HepG2 (cell line): ENCODE results near the gene NRIP2. TPM values are rescaled to one million over a fixed set of nuclear protein-coding genes. Genes with fewer than 3 reads are reported as not detected.

Source experiments
- CHCHD3 ChIP-seq: sonication (generic); formaldehyde crosslinking; IDR thresholded peaks from 2 replicates; pipeline ENCODE4 v1.8.0; 2022; ENCODE audit warnings: mild to moderate bottlenecking, missing genetic modification reagents, moderate library complexity
- GTF2F1 ChIP-seq: fragments of 150-350 bp; IDR thresholded peaks from 2 replicates; pipeline ENCODE4 v1.6.1; 2014; ENCODE audit warnings: low read length
- HDAC2 ChIP-seq: sonication (generic); formaldehyde crosslinking; IDR thresholded peaks from 2 replicates; pipeline ENCODE4 v1.4.0; 2020; ENCODE audit warnings: missing genetic modification reagents
- HOXA3 ChIP-seq: sonication (generic); formaldehyde crosslinking; IDR thresholded peaks from 2 replicates; pipeline ENCODE4 v1.5.0; 2020; ENCODE audit warnings: missing genetic modification reagents
- KAT2B ChIP-seq: fragments of 150-350 bp; IDR thresholded peaks from 2 replicates; pipeline ENCODE4 v1.6.1; 2014; ENCODE audit warnings: low read depth, low read length, borderline replicate concordance
- POLR2A ChIP-seq, 2 experiments: IDR thresholded peaks; 2 replicates each; pipeline ENCODE4 v1.6.1; 2011; ENCODE audit warnings: low read depth in 2 of 2, low read length in 2 of 2, mild to moderate bottlenecking in 1 of 2, moderate library complexity in 1 of 2; ENCODE audit not compliant: insufficient read depth in 1 of 2
- POLR2AphosphoS5 ChIP-seq: IDR thresholded peaks from 2 replicates; pipeline ENCODE4 v1.6.1; 2012; ENCODE audit warnings: low read depth, low read length
- RAD51 ChIP-seq: fragments of 450-650 bp; IDR thresholded peaks from 2 replicates; pipeline ENCODE4 v1.6.1; 2016; ENCODE audit warnings: borderline replicate concordance
- SMAD1 ChIP-seq: sonication (generic); formaldehyde crosslinking; IDR thresholded peaks from 2 replicates; pipeline ENCODE4 v1.4.0; 2020; ENCODE audit warnings: missing genetic modification reagents, low read depth, mild to moderate bottlenecking, borderline replicate concordance
- SNRNP70 ChIP-seq: fragments of 200-400 bp; formaldehyde crosslinking; IDR thresholded peaks from 2 replicates; pipeline ENCODE4 v1.6.1; 2017; ENCODE audit warnings: mild to moderate bottlenecking, low read depth, low read length, moderate library complexity
- TOPORS ChIP-seq: sonication (generic); formaldehyde crosslinking; IDR thresholded peaks from 2 replicates; pipeline ENCODE4 v1.8.0; 2023; ENCODE audit warnings: mild to moderate bottlenecking, missing genetic modification reagents
- TSC22D2 ChIP-seq: sonication (generic); formaldehyde crosslinking; IDR thresholded peaks from 2 replicates; pipeline ENCODE4 v1.5.1; 2020; ENCODE audit warnings: missing genetic modification reagents, mild to moderate bottlenecking, borderline replicate concordance
- XRCC5 ChIP-seq: fragments of 200-400 bp; formaldehyde crosslinking; optimal IDR thresholded peaks from 2 replicates; pipeline ENCODE3; 2017; ENCODE audit warnings: mild to moderate bottlenecking, low read length
- ZNF441 ChIP-seq: sonication (generic); formaldehyde crosslinking; IDR thresholded peaks from 2 replicates; pipeline ENCODE4 v1.7.0; 2021; ENCODE audit warnings: missing genetic modification reagents, borderline replicate concordance
- ZNF460 ChIP-seq: sonication (generic); formaldehyde crosslinking; IDR thresholded peaks from 2 replicates; pipeline ENCODE4 v1.5.1; 2020; ENCODE audit warnings: missing genetic modification reagents, mild to moderate bottlenecking, borderline replicate concordance
- ZNF501 ChIP-seq: sonication (generic); formaldehyde crosslinking; IDR thresholded peaks from 2 replicates; pipeline ENCODE4 v1.5.1; 2020; ENCODE audit warnings: mild to moderate bottlenecking, moderate library complexity, missing genetic modification reagents
- ZSCAN21 ChIP-seq: sonication (generic); formaldehyde crosslinking; IDR thresholded peaks from 2 replicates; pipeline ENCODE4 v1.8.0; 2022; ENCODE audit warnings: mild to moderate bottlenecking, missing genetic modification reagents, moderate library complexity, borderline replicate concordance
- ZSCAN29 ChIP-seq: sonication (generic); formaldehyde crosslinking; conservative IDR thresholded peaks from 2 replicates; pipeline ENCODE4 v1.4.0; 2020; ENCODE audit warnings: mild to moderate bottlenecking, missing genetic modification reagents
- polyA plus RNA-seq, 8 experiments: library from polyadenylated mRNA; depleted of rRNA in 3 of 8; stranded (reverse) in 7 of 8; unstranded in 1 of 8; fragments of >200 nt; fragmentation: Illumina TruSeq in 4 of 8; extraction: Trizol in 4 of 8; gene quantifications; 2 replicates each; pipeline versions ENCODE4 v1.2.1 to v1.2.3, GENCODE V29; 2011 to 2016; ENCODE audit warnings: low read depth in 4 of 8, missing spikeins in 1 of 8, mixed read lengths in 1 of 8; ENCODE audit not compliant: insufficient read depth in 1 of 8
- total RNA-seq, 5 experiments: library from RNA; depleted of rRNA; stranded (reverse); fragments of >200 nt; fragmentation: Illumina TruSeq; extraction: Trizol; gene quantifications; 2 replicates each; pipeline ENCODE4 v1.2.3, GENCODE V29; 2016; ENCODE audit warnings: low read depth in 1 of 5
- TF ChIP-seq, protein P1 (sequence below): IDR thresholded peaks from 2 replicates; pipeline ENCODE4 v1.6.1; 2016; ENCODE audit warnings: low read depth, borderline replicate concordance
- TF ChIP-seq, protein P2 (sequence below): sonication (generic); formaldehyde crosslinking; IDR thresholded peaks from 2 replicates; pipeline ENCODE4 v1.8.1; 2023; ENCODE audit warnings: mild to moderate bottlenecking, missing genetic modification reagents
- TF ChIP-seq, protein P3 (sequence below): sonication (generic); formaldehyde crosslinking; IDR thresholded peaks from 2 replicates; pipeline ENCODE4 v1.8.0; 2023; ENCODE audit warnings: mild to moderate bottlenecking, missing genetic modification reagents
- TF ChIP-seq, protein P4 (sequence below): sonication (generic); formaldehyde crosslinking; IDR thresholded peaks from 2 replicates; pipeline ENCODE4 v1.8.1; 2023; ENCODE audit warnings: mild to moderate bottlenecking, missing genetic modification reagents
- TF ChIP-seq, protein P5 (sequence below): sonication (generic); formaldehyde crosslinking; IDR thresholded peaks from 2 replicates; pipeline ENCODE4 v1.5.0; 2020; ENCODE audit warnings: missing genetic modification reagents, mild to moderate bottlenecking, borderline replicate concordance

NRIP2 gene
- total and polyA plus RNA-seq, 2 of the 13 experiments (the other 11 are each of a cell fraction or from before 2014, with no cell fraction given), result not detected

DNA sequence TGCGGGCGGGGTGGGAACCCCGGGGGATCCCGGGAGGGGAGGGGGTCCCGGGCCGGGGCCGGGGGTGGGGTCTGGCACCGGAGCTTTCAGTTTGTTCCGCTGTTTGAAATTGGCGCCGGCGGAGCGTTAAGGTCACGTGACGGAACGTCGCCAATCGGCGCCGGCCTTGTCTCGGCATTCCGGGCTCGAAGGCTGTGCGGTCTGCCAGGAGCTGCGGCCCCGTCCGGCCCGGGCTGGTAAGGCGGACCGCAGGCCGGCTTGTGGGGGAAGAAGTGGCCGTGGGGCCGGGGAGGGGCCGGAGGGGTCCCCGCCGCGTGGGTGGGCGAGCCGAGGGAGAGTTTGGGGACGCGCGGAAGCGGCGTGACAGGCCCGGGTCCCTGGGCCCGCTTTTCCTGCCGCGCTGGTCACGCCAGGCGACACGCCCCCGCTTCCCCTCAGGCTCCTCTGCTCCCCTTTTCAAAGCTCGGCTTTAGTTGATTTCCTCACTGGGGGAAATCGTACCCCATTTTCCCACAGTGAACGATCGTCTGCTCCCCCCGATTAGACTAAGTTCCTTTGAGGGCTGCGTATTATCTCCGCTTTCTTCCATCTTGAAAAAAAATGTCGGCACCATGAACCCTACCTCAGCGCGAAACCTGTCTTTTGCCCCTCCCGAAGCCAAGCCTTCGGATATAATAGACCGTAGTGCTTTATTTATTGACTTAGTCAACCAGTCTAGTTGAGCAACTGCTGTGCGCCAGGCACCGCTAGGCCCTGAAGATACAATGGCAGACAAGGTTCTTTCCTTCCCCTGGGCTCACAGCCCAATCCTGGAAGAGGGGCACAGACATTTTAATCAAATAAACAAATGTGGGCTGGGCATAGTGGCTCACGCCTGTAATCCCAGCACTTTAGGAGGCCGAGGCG, 42.5 kb upstream of the NRIP2 start, which contains the start of the genes FOXM1 and RHNO1 (continued):
- TF ChIP-seq POLR2AphosphoS5, result peak; percentile 78
- TF ChIP-seq, protein P1, sequence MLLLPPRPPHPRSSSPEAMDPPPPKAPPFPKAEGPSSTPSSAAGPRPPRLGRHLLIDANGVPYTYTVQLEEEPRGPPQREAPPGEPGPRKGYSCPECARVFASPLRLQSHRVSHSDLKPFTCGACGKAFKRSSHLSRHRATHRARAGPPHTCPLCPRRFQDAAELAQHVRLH (CRISPR knock-in tag), result peak; percentile 37; the same call in 1 of the 2 replicates
- TF ChIP-seq, protein P2, sequence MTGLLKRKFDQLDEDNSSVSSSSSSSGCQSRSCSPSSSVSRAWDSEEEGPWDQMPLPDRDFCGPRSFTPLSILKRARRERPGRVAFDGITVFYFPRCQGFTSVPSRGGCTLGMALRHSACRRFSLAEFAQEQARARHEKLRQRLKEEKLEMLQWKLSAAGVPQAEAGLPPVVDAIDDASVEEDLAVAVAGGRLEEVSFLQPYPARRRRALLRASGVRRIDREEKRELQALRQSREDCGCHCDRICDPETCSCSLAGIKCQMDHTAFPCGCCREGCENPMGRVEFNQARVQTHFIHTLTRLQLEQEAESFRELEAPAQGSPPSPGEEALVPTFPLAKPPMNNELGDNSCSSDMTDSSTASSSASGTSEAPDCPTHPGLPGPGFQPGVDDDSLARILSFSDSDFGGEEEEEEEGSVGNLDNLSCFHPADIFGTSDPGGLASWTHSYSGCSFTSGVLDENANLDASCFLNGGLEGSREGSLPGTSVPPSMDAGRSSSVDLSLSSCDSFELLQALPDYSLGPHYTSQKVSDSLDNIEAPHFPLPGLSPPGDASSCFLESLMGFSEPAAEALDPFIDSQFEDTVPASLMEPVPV (CRISPR knock-in tag), result peak; percentile 84
- peak; percentile 73; the same call in 1 of the 2 replicates for TF ChIP-seq TOPORS
- peak; percentile 61 to 81; a peak in 3 of 4 replicates for TF ChIP-seq POLR2A (IDR thresholded peaks at IDR 0.05; ENCODE audit: insufficient read depth in 1 of 2, low read depth in 2 of 2, low read length in 2 of 2)
- TF ChIP-seq, protein P3, sequence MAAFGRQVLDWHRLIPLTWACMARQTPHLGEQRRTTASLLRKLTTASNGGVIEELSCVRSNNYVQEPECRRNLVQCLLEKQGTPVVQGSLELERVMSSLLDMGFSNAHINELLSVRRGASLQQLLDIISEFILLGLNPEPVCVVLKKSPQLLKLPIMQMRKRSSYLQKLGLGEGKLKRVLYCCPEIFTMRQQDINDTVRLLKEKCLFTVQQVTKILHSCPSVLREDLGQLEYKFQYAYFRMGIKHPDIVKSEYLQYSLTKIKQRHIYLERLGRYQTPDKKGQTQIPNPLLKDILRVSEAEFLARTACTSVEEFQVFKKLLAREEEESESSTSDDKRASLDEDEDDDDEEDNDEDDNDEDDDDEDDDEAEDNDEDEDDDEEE (CRISPR knock-in tag), result 0 out of 2 replicates have a peak, but pooled peaks have one; percentile 27
- no peak for TF ChIP-seq SMAD1 (CRISPR knock-in tag)
- TF ChIP-seq TSC22D2 (CRISPR knock-in tag), result 0 out of 2 replicates have a peak, but pooled peaks have one; percentile 35
- no peak for TF ChIP-seq ZNF460 (CRISPR knock-in tag)
- peak; percentile 15; the same call in 1 of the 2 replicates for TF ChIP-seq HDAC2 (CRISPR knock-in tag)
- TF ChIP-seq ZNF501 (CRISPR knock-in tag), result 0 out of 2 replicates have a peak, but pooled peaks have one; percentile 14
- TF ChIP-seq, protein P4, sequence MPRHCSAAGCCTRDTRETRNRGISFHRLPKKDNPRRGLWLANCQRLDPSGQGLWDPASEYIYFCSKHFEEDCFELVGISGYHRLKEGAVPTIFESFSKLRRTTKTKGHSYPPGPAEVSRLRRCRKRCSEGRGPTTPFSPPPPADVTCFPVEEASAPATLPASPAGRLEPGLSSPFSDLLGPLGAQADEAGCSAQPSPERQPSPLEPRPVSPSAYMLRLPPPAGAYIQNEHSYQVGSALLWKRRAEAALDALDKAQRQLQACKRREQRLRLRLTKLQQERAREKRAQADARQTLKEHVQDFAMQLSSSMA (CRISPR knock-in tag), result no peak
- TF ChIP-seq GTF2F1, result peak; percentile 64; the same call in 1 of the 2 replicates
- 0 out of 2 replicates have a peak, but pooled peaks have one; percentile 68 for TF ChIP-seq CHCHD3
- 0 out of 2 replicates have a peak, but pooled peaks have one; percentile 38 for TF ChIP-seq HOXA3 (CRISPR knock-in tag)
- no peak for TF ChIP-seq KAT2B
- peak; percentile 39 for TF ChIP-seq ZSCAN21
- no peak for TF ChIP-seq XRCC5
- TF ChIP-seq RAD51, result peak; percentile 94
- 0 out of 2 replicates have a peak, but pooled peaks have one; percentile 2 for TF ChIP-seq ZSCAN29 (CRISPR knock-in tag)
- no peak for TF ChIP-seq ZNF441
- no peak for TF ChIP-seq SNRNP70
- TF ChIP-seq, protein P5, sequence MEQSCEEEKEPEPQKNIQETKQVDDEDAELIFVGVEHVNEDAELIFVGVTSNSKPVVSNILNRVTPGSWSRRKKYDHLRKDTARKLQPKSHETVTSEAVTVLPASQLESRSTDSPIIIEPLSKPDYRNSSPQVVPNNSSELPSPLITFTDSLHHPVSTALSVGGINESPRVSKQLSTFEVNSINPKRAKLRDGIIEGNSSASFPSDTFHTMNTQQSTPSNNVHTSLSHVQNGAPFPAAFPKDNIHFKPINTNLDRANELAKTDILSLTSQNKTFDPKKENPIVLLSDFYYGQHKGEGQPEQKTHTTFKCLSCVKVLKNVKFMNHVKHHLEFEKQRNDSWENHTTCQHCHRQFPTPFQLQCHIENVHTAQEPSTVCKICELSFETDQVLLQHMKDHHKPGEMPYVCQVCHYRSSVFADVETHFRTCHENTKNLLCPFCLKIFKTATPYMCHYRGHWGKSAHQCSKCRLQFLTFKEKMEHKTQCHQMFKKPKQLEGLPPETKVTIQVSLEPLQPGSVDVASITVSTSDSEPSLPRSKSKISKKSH, result no peak
